22Rv1 (cell line): ENCODE data around the gene ACTR6.
"Not testable (repeated sequence)": the region's sequence is repeated elsewhere in the genome, so short reads cannot be mapped to it uniquely, and the experiment has no call there.

Source experiments
- H3K27ac ChIP-seq: fragments of 450-650 bp; 2 replicates; pipeline ENCODE4 v1.5.1; 2017
- CTCF ChIP-seq: fragments of 450-650 bp; IDR thresholded peaks from 2 replicates; pipeline ENCODE4 v1.5.1; 2017; ENCODE audit warnings: mild to moderate bottlenecking
- ZFX ChIP-seq: fragments of 450-650 bp; IDR thresholded peaks from 2 replicates; pipeline ENCODE4 v1.6.1; 2017; ENCODE audit warnings: antibody characterized with exemption, borderline replicate concordance

ACTR6 gene

DNA sequence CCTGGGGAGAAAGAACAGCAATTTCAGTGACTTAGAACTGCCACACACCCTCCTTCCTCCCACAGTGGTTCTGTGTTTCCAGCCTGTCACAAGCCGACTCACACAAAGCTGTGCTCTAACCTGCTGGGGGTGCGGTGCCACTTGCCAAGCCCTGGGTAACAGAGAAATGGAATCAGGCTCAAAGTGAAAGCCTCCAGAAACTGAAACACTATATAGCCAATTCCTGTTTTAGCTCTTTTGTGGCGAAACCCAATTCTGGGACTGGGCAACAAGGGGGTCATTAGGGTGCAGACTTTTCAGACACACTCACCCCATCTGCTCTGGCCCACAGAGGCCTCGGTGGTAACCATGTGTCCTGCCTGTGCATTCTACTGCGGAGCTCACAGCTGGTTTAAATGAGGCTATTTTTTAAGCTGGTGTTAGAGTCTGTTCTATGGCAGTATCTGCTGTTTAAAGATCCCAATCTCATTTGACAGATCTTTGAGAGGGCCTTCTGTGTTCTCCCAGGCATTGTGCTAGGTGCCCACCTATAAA lies 15.2 kb upstream of the ACTR6 start:
- no peak for TF ChIP-seq ZFX
- no peak for TF ChIP-seq CTCF
- H3K27ac ChIP-seq, result no peak overlapping the region

DNA sequence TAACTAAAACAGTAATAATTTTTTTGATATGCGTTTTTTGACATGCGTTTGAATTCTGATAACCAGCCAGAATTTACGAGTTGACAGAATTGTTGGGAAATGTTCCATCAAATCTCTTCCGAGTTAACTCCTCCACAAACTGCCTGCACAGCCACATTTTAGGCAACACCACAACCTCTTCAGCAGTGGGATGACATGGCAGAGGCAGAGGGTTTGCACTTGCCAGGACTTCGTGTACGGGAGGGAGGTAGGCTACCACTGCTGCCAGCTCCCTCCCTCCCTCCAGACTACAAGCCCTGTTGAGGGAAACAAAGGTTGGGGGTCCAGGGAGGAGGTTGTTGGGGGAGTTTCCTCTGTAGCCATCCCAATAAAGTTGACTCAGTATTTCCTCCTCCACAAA lies 14.5 kb upstream of the ACTR6 start:
- TF ChIP-seq ZFX, result no peak
- TF ChIP-seq CTCF, result no peak

DNA sequence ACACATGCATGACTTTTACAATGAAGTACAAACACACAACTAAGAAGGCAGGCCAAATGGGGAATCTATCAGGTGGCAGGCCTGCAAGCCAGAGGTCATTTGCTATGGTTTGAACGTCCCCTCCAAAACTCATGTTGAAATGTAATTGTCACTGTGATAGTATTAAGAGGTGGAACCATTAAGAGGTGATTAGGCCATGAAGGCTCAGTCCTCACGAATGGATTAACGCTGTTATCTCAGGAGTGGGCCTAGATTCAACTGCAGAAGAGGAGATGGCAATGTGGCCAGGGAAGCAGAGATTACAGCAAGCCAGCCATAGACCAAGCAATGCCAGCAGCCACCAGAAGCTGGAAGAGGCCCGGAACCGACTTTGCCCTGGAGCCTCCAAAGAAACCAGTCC lies 13.5 kb upstream of the ACTR6 start:
- H3K27ac ChIP-seq, result no peak overlapping the region
- TF ChIP-seq ZFX (no peak), CTCF (no peak)

More for the DNA sequence above, 14.5 kb upstream of the ACTR6 start:
- no peak overlapping the region for H3K27ac ChIP-seq

GRCh38 chr12:100187857-100188519 lies 12.6 kb upstream of the ACTR6 start:
- TF ChIP-seq ZFX, result no peak
- TF ChIP-seq CTCF, result no peak
- no peak overlapping the region for H3K27ac ChIP-seq

GRCh38 chr12:100188888-100189635 lies 11.6 kb upstream of the ACTR6 start:
- not testable (repeated sequence) for H3K27ac ChIP-seq

- TF ChIP-seq CTCF, result no peak
- no peak for TF ChIP-seq ZFX
- no peak overlapping the region for H3K27ac ChIP-seq
Measured at GRCh38 chr12:100189636-100190394, 10.8 kb upstream of the ACTR6 start.

DNA sequence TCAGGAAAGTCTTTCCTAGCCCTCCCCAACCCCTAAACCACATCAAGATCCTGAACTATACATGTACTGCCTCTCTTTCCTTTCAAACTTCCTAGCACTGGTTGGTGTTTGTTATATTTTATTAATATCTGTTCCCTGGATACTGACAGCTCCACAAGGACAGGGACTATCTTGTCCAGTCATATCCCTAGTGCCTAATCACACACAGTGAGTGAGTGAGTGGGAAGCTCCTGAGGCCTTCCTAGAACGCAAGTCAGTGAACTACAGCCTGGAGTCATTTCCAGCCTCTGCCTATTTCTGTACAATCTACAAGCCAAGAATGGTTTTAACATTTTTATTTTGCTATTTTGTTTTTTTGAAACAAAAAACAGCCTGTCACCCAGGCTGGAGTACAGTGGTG lies 7.5 kb upstream of the ACTR6 start:
- no peak overlapping the region for H3K27ac ChIP-seq
- no peak for TF ChIP-seq CTCF
- TF ChIP-seq ZFX, result no peak
